ENCODE results near the gene BCAR3.

GRCh38 chr1:93614986-93615581, 66.6 kb downstream of the BCAR3 start:
- TF ChIP-seq CTCF (IDR thresholded peaks at IDR 0.05) = no peak
- no peak for TF ChIP-seq ZFX (IDR thresholded peaks at IDR 0.05; ENCODE audit: borderline replicate concordance)

All from 22Rv1 (cell line).